Stomach (tissue), 4 donors: ENCODE measurements around the gene ZBTB39.

ENCODE experiments used
- POLR2A ChIP-seq, 4 donors: fragments of 450-650 bp; IDR thresholded peaks; one replicate each; pipeline ENCODE4 v1.6.1; 2016; ENCODE audit warnings: antibody characterized with exemption in 4 of 4, control low read depth in 2 of 4, mild to moderate bottlenecking in 1 of 4, moderate library complexity in 1 of 4
- POLR2AphosphoS5 ChIP-seq, 3 donors: sonication (generic); formaldehyde crosslinking; IDR thresholded peaks; one replicate each; pipeline ENCODE4 v1.6.1; 2016; ENCODE audit warnings: antibody characterized with exemption in 3 of 3
- TF ChIP-seq, protein P1 (sequence below), 7 experiments: fragments of 450-650 bp in 4 of 7; fragments of 200-600 bp in 3 of 7; sonication (generic) in 3 of 7; IDR thresholded peaks; one replicate each; pipeline ENCODE4 v1.5.1; 2016 to 2019; ENCODE audit warnings: antibody characterized with exemption in 7 of 7, control low read depth in 2 of 7, mild to moderate bottlenecking in 1 of 7

DNA sequence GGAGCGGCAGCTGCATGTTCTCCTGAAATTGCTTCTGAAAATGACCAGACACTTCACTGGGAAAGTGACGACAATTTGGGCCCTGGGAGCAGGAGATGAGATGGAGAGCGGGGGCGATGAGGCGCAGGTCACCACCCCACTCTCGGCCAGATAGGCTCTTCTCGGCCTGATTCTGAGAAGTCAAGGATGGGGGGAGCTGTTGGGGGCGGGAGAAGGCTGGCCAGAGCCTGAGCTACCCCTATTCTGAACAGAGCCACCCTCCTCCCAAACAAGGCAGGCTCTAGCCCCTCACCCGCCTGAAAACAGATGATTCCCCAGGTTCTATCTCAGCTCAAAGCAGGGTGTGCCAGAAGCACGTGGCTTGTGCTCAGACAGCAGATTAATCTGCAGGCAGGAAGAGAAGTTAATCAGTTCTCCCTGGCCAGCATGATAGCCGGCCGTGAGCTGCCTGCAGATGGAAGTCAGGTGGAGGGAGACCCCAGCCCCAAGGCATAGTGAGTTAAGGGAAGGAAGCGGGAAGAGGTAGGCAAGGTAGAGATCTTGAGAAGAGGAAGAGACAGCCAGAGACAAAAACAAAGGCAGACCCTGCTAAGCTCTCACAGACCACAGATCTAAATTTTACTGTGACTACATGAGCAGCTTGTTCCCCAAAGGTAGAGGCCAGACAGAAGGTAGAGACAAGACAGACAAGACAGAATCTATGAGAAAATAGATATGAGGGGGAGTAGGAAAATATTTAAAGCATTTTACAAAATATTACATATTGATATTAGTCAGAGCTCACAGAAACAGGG, 20.9 kb upstream of the ZBTB39 start:
- TF ChIP-seq, protein P1, sequence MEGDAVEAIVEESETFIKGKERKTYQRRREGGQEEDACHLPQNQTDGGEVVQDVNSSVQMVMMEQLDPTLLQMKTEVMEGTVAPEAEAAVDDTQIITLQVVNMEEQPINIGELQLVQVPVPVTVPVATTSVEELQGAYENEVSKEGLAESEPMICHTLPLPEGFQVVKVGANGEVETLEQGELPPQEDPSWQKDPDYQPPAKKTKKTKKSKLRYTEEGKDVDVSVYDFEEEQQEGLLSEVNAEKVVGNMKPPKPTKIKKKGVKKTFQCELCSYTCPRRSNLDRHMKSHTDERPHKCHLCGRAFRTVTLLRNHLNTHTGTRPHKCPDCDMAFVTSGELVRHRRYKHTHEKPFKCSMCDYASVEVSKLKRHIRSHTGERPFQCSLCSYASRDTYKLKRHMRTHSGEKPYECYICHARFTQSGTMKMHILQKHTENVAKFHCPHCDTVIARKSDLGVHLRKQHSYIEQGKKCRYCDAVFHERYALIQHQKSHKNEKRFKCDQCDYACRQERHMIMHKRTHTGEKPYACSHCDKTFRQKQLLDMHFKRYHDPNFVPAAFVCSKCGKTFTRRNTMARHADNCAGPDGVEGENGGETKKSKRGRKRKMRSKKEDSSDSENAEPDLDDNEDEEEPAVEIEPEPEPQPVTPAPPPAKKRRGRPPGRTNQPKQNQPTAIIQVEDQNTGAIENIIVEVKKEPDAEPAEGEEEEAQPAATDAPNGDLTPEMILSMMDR (IDR thresholded peaks at IDR 0.05) = no peak
- no peak for TF ChIP-seq POLR2A (IDR thresholded peaks at IDR 0.05)
- TF ChIP-seq POLR2AphosphoS5 (IDR thresholded peaks at IDR 0.05) = no peak
